ENCODE results near the gene NHEJ1. TPM values are rescaled to one million over a fixed set of nuclear protein-coding genes. Genes with fewer than 3 reads are reported as not detected.

NHEJ1 gene
- total RNA-seq, 1 donor from 2014 or later: 13.0 TPM

GRCh38 chr2:219026946-219027345 is 133.7 kb downstream of the NHEJ1 start:
- Histone ChIP-seq H3K9me3 (no peaks in the 10 kb centered on the region), H3K27ac (no peak overlapping the region), H3K4me1 (no peaks in the 10 kb centered on the region), H3K36me3 (no peaks in the 10 kb centered on the region), H3K4me3 (no peak overlapping the region), H3K27me3 (ENCODE audit: low read depth) (peaks cover 18% of the 10 kb centered on the region)
- intact Hi-C loops (cut with DNase I): no loop called here
- DNase-seq (no peak), ATAC-seq (no peak)
- no peak for TF ChIP-seq CTCF (IDR thresholded peaks at IDR 0.05)

- TF ChIP-seq CTCF (IDR thresholded peaks at IDR 0.05): no peak
- no peak for DNase-seq
- Histone ChIP-seq H3K9me3 (no peaks in the 10 kb centered on the region), H3K27me3 (ENCODE audit: low read depth) (peaks cover 11% of the 10 kb centered on the region), H3K4me3 (no peak overlapping the region), H3K4me1 (no peaks in the 10 kb centered on the region), H3K27ac (no peak overlapping the region), H3K36me3 (no peaks in the 10 kb centered on the region)
- no peak for ATAC-seq
- intact Hi-C loops (cut with DNase I): no loop called here
Measured at GRCh38 chr2:219025637-219026585, 134.7 kb downstream of the NHEJ1 start.

Small RNAs within 50 kb of the gene (microRNA-seq; reads per million reads assigned to microRNA genes)
- gene MIR3131 (ENCODE audit: borderline number of aligned reads): not detected

Other genes starting within 250 kb of the NHEJ1 start
- not detected for gene CDK5R2, start 201.1 kb downstream of the NHEJ1 start, total RNA-seq
- gene FEV, start 175.6 kb downstream of the NHEJ1 start, total RNA-seq: not detected
- gene CRYBA2, start 167.4 kb downstream of the NHEJ1 start, total RNA-seq: not detected
- gene CFAP65, start 119.3 kb downstream of the NHEJ1 start, total RNA-seq: 7.6 TPM
- gene IHH, start 99.9 kb downstream of the NHEJ1 start, total RNA-seq: 0.71 TPM
- gene SLC23A3, start 9.2 kb upstream of the NHEJ1 start, total RNA-seq: 3.4 TPM
- 67.7 TPM for gene CNPPD1, start 16.1 kb upstream of the NHEJ1 start, total RNA-seq
- 82.3 TPM for gene RETREG2, start 17.5 kb upstream of the NHEJ1 start, total RNA-seq
- 32.6 TPM for gene ZFAND2B, start 46.0 kb upstream of the NHEJ1 start, total RNA-seq
- 15.4 TPM for gene ABCB6, start 58.1 kb upstream of the NHEJ1 start, total RNA-seq
- gene ATG9A, start 68.8 kb upstream of the NHEJ1 start, total RNA-seq: 45.7 TPM
- gene ANKZF1, start 69.0 kb upstream of the NHEJ1 start, total RNA-seq: 46.1 TPM
- 12.6 TPM for gene GLB1L, start 84.6 kb upstream of the NHEJ1 start, total RNA-seq
- gene STK16, start 84.7 kb upstream of the NHEJ1 start, total RNA-seq: 26.7 TPM
- 3.5 TPM for gene TUBA4B, start 92.4 kb upstream of the NHEJ1 start, total RNA-seq
- 35.0 TPM for gene TUBA4A, start 93.1 kb upstream of the NHEJ1 start, total RNA-seq
- gene DNAJB2, start 118.6 kb upstream of the NHEJ1 start, total RNA-seq: 76.6 TPM
- not detected for gene PTPRN, start 148.6 kb upstream of the NHEJ1 start, total RNA-seq
- gene RESP18, start 171.9 kb upstream of the NHEJ1 start, total RNA-seq: not detected
- gene DNPEP, start 227.1 kb upstream of the NHEJ1 start, total RNA-seq: 79.5 TPM